MM.1S (cell line): Measurements from ENCODE around the gene SRGAP3.

Source experiments
- DNase-seq: peaks from one replicate; pipeline ENCODE4 v3.0.0-alpha.2; 2015
- H2AFZ ChIP-seq: fragments of 300-600 bp; sonication (generic); 2 replicates; pipeline ENCODE4 v1.6.0; 2016; ENCODE audit warnings: antibody characterized with exemption, low read length
- H3F3A ChIP-seq: fragments of 300-600 bp; sonication (generic); 2 replicates; pipeline ENCODE4 v1.6.1; 2016; ENCODE audit warnings: mild to moderate bottlenecking, antibody characterized with exemption, low read length, moderate library complexity, mixed read lengths; ENCODE audit not compliant: insufficient read depth
- H3K27ac ChIP-seq: fragments of 300-600 bp; sonication (generic); 2 replicates; pipeline ENCODE4 v1.5.1; 2016; ENCODE audit warnings: mild to moderate bottlenecking, low read length
- H3K27me3 ChIP-seq: fragments of 300-600 bp; sonication (generic); replicated peaks from 2 replicates; pipeline ENCODE4 v1.6.0; 2016; ENCODE audit warnings: low read length; ENCODE audit not compliant: insufficient read depth
- H3K36me3 ChIP-seq: fragments of 300-600 bp; sonication (generic); replicated peaks from 2 replicates; pipeline ENCODE4 v1.6.1; 2016; ENCODE audit warnings: mild to moderate bottlenecking, low read length, mixed read lengths; ENCODE audit not compliant: insufficient read depth
- H3K4me1 ChIP-seq: fragments of 300-600 bp; sonication (generic); 2 replicates; pipeline ENCODE4 v1.6.1; 2016; ENCODE audit warnings: low read length, mixed read lengths
- H3K4me2 ChIP-seq: fragments of 300-600 bp; sonication (generic); 2 replicates; pipeline ENCODE4 v1.6.0; 2016; ENCODE audit warnings: low read depth, low read length
- H3K4me3 ChIP-seq: fragments of 300-600 bp; sonication (generic); 2 replicates; pipeline ENCODE4 v1.5.1; 2016; ENCODE audit warnings: low read length, mixed read lengths
- H3K79me2 ChIP-seq: fragments of 300-600 bp; sonication (generic); 2 replicates; pipeline ENCODE4 v1.6.1; 2016; ENCODE audit warnings: mixed run types, low read length, mixed read lengths
- H3K9ac ChIP-seq: fragments of 300-600 bp; sonication (generic); 2 replicates; pipeline ENCODE4 v1.6.1; 2016; ENCODE audit warnings: low read length, mixed read lengths
- H3K9me2 ChIP-seq: fragments of 300-600 bp; sonication (generic); replicated peaks from 2 replicates; pipeline ENCODE4 v1.6.1; 2016; ENCODE audit warnings: mild to moderate bottlenecking, low read length, mixed read lengths; ENCODE audit not compliant: insufficient read depth
- H3K9me3 ChIP-seq: fragments of 300-600 bp; sonication (generic); replicated peaks from 2 replicates; pipeline ENCODE4 v1.6.1; 2016; ENCODE audit warnings: mild to moderate bottlenecking, low read length, mixed read lengths; ENCODE audit not compliant: insufficient read depth
- H4K20me1 ChIP-seq: fragments of 300-600 bp; sonication (generic); 2 replicates; pipeline ENCODE4 v1.6.1; 2016; ENCODE audit warnings: mild to moderate bottlenecking, low read length, moderate library complexity, mixed read lengths; ENCODE audit not compliant: insufficient read depth
- EZH2 ChIP-seq: fragments of 300-600 bp; sonication (generic); optimal IDR thresholded peaks from 2 replicates; pipeline ENCODE3; 2017; ENCODE audit warnings: low read depth, mild to moderate bottlenecking, antibody characterized with exemption, low read length, mixed read lengths
- EZH2phosphoT487 ChIP-seq: fragments of 300-600 bp; sonication (generic); IDR thresholded peaks from 2 replicates; pipeline ENCODE4 v1.6.1; 2018; ENCODE audit warnings: antibody characterized with exemption, low read length
- TF ChIP-seq, protein P1 (sequence below): fragments of 300-600 bp; sonication (generic); IDR thresholded peaks from 2 replicates; pipeline ENCODE4 v1.5.1; 2016; ENCODE audit warnings: antibody characterized with exemption, low read length, mixed read lengths

The SRGAP3 gene

DNA sequence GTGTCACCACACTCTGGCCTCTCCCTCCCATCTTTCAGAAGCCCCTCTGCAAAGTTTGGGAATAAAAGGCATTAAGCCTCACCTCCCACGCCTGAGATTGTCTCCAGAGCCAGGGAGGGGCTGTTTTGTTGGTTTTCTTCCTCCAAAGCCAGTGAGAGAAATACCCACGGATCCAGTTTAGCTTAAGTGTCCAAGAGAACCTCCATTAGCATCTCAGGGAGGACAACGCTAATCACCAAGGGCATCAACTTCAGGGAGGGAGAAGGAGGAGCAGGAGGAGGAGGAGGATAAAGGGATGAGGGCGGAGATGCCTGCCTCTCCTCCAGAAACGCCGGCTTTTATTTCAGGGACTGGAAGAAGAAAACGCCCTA, 101.6 kb downstream of the SRGAP3 start:
- Histone ChIP-seq H3K27me3 (no peaks in the 10 kb centered on the region), H3K9me3 (no peaks in the 10 kb centered on the region), H3K4me3 (no peak overlapping the region), H4K20me1 (no peaks in the 10 kb centered on the region), H3K9me2 (no peaks in the 10 kb centered on the region), H3K4me1 (peaks cover 25% of the 10 kb centered on the region), H3K9ac (no peak overlapping the region), H3K4me2 (peak overlapping the region; percentile 21; the same call in 1 of the 2 replicates), H2AFZ (no peak overlapping the region), H3K36me3 (no peaks in the 10 kb centered on the region), H3K79me2 (no peaks in the 10 kb centered on the region), H3K27ac (no peak overlapping the region), H3F3A (peaks cover 17% of the 10 kb centered on the region; the same call in 1 of the 2 replicates)
- no peak for DNase-seq
- TF ChIP-seq EZH2phosphoT487: no peak
- no peak for TF ChIP-seq EZH2
- TF ChIP-seq, protein P1, sequence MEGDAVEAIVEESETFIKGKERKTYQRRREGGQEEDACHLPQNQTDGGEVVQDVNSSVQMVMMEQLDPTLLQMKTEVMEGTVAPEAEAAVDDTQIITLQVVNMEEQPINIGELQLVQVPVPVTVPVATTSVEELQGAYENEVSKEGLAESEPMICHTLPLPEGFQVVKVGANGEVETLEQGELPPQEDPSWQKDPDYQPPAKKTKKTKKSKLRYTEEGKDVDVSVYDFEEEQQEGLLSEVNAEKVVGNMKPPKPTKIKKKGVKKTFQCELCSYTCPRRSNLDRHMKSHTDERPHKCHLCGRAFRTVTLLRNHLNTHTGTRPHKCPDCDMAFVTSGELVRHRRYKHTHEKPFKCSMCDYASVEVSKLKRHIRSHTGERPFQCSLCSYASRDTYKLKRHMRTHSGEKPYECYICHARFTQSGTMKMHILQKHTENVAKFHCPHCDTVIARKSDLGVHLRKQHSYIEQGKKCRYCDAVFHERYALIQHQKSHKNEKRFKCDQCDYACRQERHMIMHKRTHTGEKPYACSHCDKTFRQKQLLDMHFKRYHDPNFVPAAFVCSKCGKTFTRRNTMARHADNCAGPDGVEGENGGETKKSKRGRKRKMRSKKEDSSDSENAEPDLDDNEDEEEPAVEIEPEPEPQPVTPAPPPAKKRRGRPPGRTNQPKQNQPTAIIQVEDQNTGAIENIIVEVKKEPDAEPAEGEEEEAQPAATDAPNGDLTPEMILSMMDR: no peak

DNA sequence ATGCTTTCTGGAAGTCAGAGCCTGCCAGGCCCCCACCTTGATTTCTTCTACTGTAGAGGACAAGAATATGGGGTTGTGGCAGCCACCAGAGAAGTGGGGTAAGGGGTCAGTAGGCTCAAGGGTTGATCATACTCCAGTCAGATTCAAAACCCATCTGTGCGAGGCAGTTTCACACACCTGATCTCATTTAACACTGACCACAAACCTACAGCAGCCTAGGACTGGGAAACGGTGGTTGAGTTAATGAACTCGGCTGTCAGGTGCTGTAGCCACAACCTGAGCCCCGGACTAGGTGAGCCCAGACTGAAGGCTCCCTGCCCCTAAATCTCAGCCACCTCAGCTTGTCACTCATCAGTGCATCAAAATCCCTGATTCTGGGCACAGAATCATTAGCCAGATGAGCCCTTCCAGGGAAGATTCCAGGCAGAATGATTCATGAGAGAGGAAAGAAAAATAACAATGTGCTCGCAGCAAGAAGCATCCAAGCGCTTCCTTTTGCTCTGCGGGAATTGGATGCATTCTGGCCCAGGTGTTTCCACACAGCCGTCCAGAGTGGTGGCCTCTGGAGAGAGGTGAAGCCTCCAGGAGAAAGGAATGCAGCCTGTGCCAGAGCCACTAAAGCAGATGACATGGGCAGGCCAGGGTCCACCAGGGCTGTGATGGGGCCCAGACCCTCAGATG, 102.1 kb downstream of the SRGAP3 start:
- no peaks in the 10 kb centered on the region for H3K36me3 ChIP-seq
- no peak overlapping the region for H2AFZ ChIP-seq
- peaks cover 17% of the 10 kb centered on the region; the same call in 1 of the 2 replicates for H3F3A ChIP-seq
- peak overlapping the region; percentile 23; the same call in 1 of the 2 replicates for H3K4me2 ChIP-seq
- H3K9ac ChIP-seq: no peak overlapping the region
- H3K4me3 ChIP-seq: no peak overlapping the region
- H3K27me3 ChIP-seq: no peaks in the 10 kb centered on the region
- H3K27ac ChIP-seq: peak overlapping the region; percentile 73
- H3K9me3 ChIP-seq: no peaks in the 10 kb centered on the region
- H4K20me1 ChIP-seq: no peaks in the 10 kb centered on the region
- peaks cover 25% of the 10 kb centered on the region for H3K4me1 ChIP-seq
- DNase-seq: peak; percentile 85
- H3K79me2 ChIP-seq: no peaks in the 10 kb centered on the region
- no peaks in the 10 kb centered on the region for H3K9me2 ChIP-seq
- TF ChIP-seq EZH2phosphoT487 (no peak), EZH2 (no peak)

DNA sequence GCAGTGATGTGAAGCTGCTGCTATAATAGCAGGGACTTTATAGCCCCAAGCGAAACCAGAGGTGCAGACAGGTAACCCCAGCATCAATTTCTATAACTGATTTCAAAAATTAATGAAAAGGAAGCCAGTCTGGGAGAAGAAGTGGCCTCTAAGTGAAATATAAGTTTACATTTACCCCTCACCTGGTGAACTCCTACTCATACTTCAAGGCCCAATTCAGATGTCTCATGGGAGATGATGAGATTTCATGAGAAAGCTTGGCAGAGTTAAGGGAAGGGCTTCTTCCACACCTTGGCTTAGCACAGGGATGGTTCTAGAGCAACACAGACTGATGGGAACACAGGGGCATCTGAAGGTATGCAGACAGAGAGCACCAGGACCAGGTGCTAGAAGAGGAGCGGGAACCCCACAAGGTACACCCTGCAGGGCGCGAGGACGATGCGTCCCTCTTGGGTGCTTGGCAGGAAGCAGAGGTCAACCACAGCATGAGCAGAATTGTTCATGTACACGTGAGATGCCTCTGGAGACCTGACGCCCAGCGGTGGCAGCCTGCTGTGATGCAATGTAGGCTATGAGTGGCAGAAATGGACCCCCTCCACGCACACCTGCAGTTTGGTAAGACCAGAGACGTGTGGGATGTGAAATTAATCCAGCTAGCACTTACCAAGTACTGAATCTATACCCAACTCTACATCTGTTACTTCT, 102.9 kb downstream of the SRGAP3 start:
- Histone ChIP-seq H3K27ac (peak overlapping the region; percentile 73), H3K9me2 (no peaks in the 10 kb centered on the region), H3K4me1 (peaks cover 25% of the 10 kb centered on the region), H3K36me3 (no peaks in the 10 kb centered on the region), H3K4me3 (no peak overlapping the region), H2AFZ (no peak overlapping the region), H3K4me2 (peak overlapping the region; percentile 23; the same call in 1 of the 2 replicates), H3K27me3 (no peaks in the 10 kb centered on the region), H3K9me3 (no peaks in the 10 kb centered on the region), H3K79me2 (no peaks in the 10 kb centered on the region), H3F3A (peaks cover 17% of the 10 kb centered on the region; the same call in 1 of the 2 replicates), H3K9ac (no peak overlapping the region), H4K20me1 (no peaks in the 10 kb centered on the region)
- DNase-seq: peak; percentile 83
- no peak for TF ChIP-seq EZH2phosphoT487
- TF ChIP-seq EZH2: no peak
- TF ChIP-seq, protein P1: no peak
